GM19372 (cell line): Measurements from ENCODE around the gene LHFPL3.

Experiments used
- ATAC-seq: cut with Tn5 transposase; IDR thresholded peaks from one replicate; pipeline ENCODE4 v1.9.1; 2021; ENCODE audit warnings: mild to moderate bottlenecking, low read depth, moderate library complexity; ENCODE audit not compliant: unreplicated experiment

LHFPL3 gene

DNA sequence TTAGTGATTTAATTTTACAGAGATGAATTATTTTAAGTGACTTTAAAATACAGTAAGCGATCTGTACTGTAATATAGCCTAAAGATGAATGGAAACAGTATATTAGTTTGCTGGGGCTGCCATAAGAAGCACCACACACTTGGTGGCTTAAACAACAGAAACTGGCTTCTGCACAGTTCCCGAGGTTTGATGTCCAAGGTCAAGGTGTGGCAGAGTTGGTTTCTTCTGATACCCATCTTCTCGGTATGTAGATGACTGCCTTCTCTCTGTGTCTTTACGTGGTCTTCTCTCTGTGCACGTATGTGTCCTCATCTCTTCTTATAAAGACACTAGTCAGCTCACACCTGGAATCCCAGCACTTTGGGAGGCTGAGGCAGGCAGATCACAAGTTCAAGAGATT, 621.6 kb downstream of the LHFPL3 start:
- no peak for ATAC-seq

DNA sequence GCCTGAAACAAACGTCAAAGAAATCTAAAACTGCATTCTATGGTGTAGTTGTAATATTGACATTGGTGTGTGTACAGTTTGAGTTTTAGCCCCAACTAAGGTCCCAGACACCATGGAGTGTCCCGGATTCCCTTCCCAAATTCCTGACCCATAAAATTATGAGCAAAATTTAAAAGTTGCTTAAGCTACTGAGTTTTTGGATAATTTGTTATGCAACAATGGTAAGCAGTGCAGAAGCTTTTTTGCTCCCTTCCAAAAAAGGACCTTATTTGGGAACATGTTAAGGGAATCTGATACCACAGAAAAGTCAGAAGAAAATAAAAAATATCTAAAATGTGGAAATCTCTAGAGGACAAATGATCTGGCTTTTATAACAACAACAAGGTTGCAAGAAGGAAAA, 622.4 kb downstream of the LHFPL3 start:
- ATAC-seq, result no peak

DNA sequence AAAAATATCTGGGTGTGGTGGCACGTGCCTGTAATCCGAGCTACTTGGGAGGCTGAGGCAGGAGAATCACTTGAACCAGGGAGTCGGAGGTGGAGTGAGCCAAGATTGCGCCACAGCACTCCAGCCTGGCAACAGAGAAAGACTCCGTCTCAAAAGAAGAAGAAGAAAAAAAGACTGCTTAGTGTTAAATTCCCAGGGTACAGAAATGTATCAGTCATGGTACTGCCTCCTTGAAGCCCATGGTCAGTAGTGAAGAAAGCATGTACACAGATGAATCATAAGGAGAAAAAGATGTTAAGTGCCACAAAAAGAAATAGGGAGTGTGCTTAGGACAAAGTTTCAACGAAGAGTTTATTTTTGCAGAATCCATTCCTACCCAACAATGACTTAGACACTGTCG, 623.1 kb downstream of the LHFPL3 start:
- ATAC-seq, result no peak

DNA sequence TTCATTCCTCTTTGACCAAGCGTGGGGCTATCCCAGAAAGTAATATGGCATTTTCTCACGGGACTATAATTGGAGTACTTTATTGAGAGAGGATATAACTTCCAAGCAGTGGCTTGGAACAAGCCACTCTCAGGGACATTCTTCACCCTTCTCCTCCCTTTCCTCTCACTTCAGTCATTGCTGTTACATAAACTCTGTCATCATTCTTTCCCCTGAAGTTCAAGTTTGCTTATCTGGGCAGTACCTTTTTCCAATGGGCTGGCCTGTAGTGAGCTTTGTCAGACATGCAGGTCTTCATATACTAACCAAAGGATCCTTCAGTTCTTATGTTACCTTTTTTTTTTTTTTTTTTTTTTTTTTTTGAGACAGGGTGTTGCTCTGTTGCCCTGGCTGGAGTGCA, 626.9 kb downstream of the LHFPL3 start:
- no peak for ATAC-seq
